HG02970 (cell line): Measurements from ENCODE around the gene TMEM168.
"Not testable (repeated sequence)": the region's sequence is repeated elsewhere in the genome, so short reads cannot be mapped to it uniquely, and the experiment has no call there.

Experiments used
- ATAC-seq: cut with Tn5 transposase; IDR thresholded peaks from one replicate; pipeline ENCODE4 v1.9.1; 2021; ENCODE audit warnings: mild to moderate bottlenecking, moderate library complexity, moderate number of reproducible peaks; ENCODE audit not compliant: unreplicated experiment, low FRiP score

The TMEM168 gene

DNA sequence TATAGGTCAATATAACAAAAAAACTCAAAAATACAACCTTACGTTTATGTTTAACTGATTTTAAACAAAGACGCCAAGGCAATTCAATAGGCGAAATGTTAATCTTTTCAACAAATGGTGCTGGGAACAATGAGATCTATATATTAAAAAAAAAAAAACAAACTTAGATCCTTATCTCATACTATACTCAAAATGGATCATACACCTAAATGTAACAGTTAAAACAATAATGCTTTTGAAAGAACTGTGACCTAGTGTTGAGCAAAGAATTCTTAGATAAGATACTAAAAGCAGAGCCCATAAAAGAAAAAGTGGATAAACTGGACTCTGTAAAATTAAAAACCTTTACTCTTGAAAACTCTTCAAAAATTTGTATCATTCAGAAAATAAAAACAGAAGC is 8.6 kb downstream of the TMEM168 start:
- ATAC-seq, result no peak

DNA sequence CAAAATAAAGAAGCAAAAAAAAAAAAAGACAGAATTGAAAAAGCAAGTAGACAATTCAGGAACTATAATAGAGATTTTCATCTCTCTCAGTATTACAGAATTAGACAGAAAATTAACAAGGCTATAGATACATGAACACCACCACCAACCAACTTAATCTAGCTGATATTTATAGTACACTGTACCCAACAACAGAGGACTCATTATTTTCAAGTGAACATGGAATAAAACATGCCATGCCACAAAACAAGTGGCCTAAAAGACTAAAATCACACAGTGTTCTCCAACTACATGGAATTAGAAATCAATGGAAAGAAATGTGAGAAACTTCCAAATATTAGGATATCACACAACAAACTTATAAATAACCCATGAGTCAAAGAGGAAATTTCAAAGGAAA is 9.1 kb downstream of the TMEM168 start:
- no peak for ATAC-seq

DNA sequence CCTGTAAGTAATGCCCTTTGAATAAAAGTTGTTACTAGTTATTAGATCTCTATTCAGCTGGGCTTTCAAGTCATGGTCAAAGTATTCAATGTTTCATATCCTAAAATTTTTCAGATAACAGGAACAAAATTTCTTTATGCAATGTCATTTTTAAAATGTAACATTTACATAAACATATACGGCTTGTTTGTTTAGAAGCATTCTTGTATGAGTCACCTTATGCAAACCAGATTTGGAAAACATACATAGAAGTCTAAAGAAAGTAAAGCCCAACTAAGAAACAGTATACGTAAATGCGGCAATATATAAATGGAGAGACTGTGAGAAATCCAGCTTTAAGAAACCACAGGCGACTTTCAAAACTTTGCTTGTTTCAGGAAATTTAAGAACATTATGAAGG is 10.5 kb downstream of the TMEM168 start:
- ATAC-seq, result no peak

DNA sequence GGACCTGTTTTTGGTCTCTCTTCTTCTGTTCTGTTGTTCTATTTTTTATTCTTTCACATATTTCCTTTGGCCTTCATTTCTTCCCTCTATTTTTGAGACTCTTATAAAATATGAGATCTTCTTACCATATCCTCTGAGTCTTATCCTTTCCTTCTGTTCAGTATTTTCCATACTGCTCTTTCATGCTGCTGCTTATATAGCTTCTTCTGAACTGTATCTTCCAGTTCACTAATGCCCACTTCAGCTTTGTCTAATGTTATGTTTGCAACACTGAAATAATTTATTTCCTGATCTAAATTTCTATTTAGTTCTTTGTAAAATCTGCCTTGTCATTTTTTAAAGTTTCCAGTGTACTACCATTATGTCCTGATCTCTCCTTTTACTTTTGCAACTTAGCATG is 12.8 kb downstream of the TMEM168 start:
- ATAC-seq, result no peak

DNA sequence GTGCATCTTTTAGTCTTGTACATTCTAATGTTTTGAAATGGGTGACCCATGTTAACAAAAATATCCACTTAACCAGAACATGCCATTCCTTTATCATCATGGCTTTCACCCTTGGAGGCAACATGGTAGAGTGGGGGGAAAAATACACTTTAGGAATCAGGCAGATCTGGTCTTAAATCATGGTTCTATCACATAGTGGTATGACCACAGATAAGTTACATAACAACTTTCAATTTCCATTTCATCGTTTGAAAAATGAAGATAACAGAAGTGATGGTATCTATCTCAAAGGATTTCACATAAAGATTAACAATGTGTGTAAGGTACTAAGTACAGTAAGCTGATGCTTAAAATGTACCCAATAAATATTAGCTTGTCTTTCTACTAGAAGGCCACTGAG is 19.0 kb downstream of the TMEM168 start:
- no peak for ATAC-seq

DNA sequence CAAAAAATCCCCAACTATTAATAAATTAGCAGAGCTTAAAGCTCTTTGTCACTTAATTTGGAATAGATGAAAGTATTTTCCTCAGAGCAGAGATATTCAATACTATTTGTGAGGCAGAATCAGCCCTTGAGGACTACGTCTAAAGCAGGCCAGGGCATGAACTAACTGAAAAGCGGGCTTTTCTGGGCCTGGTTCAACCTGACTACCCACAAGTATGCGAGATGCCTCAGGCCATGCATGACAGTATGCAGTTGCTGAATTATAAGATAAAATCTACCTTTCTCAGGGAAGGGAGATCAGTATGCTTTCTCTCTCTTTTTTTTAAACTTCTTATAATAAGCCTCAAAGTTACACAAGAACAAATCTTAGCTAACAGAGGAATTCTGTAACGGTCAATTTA is 20.1 kb downstream of the TMEM168 start:
- no peak for ATAC-seq

DNA sequence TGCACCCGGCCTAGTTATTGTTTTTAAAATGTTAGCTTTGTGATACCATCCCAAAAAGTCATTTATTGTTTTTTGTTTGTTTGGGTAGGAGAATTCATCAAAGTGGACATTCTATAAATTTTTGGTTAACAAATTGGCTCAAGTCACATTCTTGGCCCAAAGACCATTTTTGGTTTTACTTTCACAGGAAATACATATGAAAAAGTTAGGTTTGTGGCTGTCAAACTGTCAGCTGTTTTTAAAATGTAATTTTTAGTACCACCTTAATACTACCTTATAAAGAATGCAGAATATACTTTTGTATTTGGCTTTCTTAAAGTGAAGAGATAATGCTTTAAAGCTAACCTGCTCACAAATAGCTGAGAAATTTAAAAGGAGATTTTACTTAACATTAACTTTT is 25.1 kb downstream of the TMEM168 start:
- ATAC-seq, result no peak

DNA sequence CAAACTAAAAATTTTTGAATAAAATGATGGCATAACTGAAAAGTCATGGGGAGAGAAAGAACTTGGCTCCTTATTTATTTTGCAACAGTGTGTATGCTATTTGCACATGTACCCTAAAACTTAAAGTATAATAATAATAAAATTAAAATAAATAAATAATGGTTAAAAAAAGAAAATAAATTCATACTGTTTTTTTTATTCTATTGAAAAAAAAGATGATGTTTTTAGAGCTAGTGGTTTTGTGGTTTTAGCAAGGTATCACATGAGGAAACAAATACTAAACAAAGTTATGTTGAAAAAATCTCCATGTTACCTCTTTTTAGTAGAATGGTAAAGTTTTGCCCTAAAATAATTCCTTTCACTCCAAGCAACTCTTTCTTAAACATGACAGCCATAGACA is 26.2 kb downstream of the TMEM168 start:
- no peak for ATAC-seq

DNA sequence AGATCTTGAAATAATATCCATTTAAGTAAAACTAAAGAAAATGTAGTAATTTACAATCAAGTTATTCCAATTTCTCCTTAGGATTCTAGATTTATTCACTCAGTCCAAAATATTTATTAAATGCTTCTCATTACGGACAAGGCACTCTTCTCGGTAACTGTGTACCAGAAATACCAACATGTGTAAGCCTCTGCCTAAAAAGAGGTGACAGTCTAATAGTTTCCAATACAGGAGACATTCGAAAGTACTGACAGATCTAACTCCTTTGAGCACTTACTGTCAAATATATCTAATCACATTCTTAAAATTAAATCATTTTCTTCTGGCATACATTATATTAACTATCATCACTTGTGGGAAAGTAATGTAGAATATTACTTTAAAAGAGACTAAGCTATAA is 26.9 kb downstream of the TMEM168 start:
- no peak for ATAC-seq

DNA sequence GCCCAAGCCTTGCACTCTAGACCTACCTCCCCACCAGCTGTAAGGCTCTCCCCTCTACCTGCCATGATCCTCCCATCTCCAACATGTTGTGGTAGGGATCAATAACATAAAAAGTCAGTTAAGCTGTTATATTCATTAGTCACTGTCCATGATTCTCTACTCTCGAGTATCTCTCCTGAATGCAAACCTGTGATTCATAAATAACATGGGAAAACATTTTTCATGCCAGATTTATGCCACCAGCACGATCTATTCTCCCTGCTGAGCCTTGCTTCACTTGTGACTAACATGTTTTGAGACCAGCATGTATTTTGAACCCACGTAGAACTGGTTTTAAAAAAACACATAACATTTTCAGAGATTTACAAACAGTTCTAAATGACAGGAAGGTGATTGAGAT is 30.3 kb downstream of the TMEM168 start:
- ATAC-seq, result no peak

DNA sequence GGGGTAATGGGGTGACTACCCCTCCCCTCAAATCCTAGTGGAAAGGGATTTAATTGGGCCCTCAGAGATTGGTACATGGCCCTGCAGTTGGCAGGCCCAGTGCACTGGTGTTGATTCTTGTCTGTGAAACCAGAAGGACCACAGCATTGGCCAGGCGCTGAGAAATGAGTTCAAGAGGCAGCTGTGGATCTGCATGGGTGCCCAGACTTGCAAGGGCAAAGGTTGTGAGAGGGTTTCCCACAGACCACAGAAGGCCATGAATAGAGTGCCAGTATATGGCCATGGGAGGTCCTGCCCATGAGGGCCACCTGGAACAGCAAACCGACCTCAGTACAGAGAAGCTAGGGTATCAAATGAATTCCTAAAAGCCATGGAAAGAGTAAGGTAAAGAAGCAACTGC is 32.9 kb downstream of the TMEM168 start:
- ATAC-seq, result no peak

DNA sequence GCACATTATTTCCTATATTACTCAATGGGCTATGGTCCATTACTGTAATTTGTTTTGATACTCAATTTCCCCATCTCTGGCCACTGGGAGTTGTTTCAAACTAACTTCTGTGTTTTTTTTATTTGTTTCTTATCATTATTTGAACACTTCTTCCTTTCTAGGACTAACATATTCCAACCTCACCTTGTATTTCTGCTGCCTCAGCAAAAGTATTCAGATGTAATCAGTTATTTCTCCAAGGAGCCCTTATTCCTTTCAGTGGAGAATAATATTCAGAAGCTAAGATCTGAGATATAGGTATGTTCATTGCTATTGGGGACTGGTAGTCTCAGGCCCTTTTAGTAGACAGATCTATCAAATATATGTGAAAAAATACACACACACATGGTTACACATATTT is 36.9 kb downstream of the TMEM168 start:
- no peak for ATAC-seq

DNA sequence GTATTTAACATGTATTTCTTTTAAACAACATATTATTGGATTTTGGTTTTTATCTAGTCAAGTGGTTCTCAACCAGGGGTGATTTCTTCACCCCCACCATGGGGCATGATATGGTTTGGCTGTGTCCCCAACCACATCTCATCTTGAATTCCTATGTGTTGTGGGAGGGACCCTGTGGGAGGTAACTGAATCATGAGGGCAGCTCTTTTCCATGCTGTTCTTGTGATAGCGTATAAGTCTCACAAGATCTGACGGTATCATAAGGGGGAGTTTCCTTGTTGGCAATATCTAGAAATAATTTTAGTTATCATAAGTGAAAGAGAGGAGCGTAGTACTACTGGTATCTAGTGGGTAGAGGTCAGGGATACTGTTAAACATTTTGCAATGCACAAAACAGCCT is 37.6 kb downstream of the TMEM168 start:
- ATAC-seq, result no peak

DNA sequence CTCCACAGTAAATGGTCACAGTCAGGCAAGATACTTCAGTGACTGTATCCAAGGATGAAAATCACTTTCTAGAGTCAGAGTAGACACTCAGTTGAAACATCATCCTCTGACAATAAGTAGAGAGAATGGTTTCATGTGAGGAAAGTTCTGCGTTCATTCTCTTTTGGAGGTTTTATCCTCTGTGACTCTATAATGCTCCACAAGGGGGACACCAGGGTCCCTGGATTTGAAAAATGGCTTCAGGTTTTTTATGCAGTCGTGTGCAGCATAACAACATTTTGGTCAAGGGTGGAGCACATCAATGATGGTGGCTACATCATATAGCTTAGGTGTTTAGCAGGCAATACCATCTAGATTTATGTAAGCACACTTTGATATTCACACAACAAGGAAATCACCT is 40.4 kb downstream of the TMEM168 start:
- ATAC-seq, result no peak

DNA sequence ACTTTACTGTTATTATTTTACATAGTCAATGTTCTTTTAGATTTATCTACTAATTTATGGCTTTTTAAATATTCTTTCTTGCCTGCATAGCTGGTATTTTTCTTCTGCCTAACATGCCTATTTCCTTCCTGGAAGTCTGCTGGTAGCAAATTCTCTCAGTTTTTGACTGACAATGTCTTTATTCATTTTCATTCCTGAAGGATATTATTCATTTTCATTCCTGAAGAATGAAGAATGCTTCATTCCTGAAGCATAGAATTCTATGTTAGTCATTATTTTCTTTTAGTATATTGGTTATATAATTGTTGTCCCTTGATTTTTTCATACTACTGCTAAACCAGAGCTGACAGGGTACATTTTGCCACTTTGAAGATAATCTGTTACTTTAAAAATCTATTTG is 41.8 kb downstream of the TMEM168 start:
- ATAC-seq, result no peak

DNA sequence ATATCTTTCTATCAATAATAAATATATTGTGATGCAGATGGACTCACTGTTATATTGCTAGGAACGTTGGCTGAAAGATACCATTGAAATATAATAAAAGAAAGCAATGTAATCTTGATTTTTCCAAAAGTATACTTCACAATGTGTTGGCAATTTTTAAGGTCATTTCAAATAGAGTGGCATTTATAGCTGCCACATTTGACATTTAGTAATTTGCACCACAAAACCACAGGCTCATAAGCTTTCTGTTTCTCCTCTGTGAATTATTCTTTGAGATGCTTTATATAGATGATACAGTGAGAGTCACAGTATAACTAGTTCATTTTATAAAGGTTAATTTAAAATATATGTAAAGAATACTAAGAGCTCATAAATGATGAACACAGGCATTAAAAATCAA is 44.6 kb downstream of the TMEM168 start:
- ATAC-seq, result no peak

DNA sequence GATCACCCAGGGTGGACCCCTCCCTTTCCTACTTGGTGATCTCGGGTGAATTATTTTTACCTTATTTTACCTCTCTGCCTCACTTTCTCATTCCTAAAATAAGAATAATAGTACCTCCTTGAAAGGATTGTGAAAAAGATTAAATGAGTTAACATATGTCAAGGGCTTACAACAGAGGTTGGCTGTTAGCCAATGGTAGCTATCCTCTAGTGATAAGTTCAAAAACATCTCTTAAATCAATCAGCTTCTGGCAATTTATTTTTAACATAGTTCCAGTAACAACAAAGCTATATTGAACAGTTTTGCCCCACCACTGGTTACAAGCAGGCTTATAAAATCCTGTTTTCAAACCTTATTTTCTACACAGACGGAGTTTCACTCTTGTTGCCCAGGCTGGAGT is 45.4 kb downstream of the TMEM168 start:
- no peak for ATAC-seq

DNA sequence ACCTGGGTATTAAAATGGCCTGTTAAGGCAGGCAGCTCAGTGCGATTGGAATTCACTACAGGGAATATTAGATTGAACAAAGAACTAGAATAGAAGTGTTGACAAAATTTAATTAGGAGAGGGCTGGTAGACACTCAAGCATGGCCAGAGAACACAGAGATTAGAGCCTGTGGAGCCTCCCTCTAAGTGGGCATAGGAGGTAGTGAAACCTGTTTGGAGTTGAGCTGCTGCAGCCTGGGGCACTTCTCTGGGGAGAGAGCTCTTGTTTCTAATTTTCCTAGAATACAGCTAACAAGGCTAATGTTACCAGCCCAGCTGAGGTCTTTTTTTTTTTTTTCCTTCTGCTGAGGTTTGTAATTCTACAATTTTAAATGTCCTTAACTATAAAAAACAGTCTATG is 46.4 kb downstream of the TMEM168 start:
- no peak for ATAC-seq

DNA sequence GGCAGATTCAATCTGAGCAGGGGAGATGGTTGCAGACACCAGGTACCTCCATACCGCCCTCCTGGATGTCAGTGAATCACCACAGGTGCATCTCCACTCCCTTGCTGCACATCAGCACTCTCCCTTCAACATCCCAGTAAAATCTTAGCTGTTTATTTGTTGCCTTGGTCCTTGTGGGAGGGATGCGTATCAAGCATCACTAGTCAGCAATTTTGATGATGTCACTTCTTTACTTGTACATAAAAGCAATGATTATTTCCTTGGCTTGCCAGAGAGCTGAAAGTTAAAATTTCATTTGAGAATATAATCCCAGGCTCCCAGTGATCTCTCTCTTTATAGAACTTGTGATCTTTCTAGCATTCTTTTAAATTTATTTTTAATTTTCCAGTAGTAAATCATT is 49.5 kb downstream of the TMEM168 start:
- no peak for ATAC-seq

DNA sequence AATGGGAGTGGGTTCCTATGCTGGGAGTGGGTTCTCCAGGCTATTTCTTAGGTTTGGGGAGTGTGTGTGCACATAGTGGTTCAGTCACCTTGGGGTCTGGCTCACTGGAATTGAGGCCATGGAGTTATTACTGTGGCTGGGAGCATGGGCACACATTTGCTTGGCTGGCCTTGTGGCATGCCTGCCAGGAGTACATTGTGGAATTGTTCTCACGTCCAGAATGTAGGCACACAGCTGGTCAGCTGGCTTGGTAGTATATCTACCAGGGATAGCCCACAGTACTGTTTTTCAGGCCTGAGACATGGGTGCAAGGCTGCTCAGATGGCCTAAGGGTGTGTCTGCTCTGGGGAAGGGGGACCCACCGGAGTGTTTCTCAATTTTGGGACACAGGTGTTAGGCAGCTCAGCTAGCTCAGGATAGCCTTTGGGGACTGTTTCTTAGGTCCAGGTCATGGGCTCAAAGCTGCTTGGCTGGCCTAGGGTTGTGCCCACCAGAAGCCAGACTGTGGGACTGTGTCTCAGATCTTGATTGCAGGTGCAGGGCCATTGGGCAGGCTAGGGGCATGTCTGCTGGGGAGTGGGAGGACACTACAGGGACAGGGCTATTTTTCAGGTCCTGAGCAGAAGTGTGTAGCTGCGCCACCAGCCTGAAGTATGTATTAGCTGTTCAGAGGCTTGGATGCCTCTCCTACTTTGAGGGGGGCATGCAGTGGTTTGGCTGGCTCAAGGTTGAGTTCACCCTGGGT is 50.6 kb downstream of the TMEM168 start:
- ATAC-seq, result no peak

DNA sequence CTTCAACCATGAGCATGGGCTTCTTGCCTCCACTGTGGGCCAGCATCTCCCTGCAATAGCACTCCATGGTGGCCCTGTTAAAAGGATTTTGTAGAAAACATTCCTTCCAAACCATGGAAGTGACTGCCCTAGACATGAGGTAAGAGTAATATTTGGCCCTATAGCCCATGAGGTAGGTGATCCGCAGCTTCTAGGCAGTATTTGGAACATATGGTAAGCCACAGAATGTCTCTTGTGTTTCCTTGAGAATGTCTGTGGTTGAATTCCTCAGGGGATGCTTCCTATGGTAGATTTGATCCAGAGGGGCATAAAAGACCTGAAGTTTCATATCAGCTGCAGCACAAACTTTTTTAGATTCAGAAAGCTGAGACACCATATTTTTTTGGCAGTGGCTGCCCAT is 54.9 kb downstream of the TMEM168 start:
- ATAC-seq, result no peak

DNA sequence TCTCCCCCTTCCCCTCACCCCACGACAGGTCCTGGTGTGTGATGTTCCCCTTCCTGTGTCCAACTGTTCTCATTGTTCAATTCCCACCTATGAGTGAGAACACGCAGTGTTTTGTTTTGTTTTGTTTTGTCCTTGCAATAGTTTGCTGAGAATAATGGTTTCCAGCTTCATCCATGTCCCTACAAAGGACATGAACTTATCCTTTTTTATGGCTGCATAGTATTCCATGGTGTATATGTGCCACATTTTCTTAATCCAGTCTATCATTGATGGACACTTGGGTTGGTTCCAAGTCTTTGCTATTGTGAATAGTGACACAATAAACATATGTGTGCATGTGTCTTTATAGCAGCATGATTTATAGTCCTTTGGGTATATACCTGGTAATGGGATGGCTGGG is 58.9 kb downstream of the TMEM168 start:
- ATAC-seq, result not testable (repeated sequence)

DNA sequence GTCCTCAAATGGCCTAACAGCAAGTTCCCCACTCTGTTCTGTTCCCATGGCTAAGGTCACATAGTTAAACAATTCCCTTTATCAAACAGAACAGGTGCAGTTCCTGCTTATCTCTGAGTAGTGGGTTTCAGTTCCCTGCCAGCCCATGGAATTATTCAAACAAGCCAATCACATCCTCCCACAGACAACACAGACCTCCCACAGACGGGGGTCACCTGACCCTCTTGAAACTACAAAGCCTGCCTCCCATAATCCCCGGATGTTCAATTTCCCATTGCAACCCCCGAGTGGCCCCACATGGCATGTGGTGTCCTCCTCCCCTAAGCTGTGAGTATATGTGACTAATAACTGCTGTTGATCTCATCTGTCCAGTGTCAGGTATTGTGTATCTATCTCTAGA is 64.1 kb downstream of the TMEM168 start:
- ATAC-seq, result no peak
